Measurements from ENCODE around the gene SCAPER.
A peak's percentile ranks its signal among the peaks of the same experiment; 100 is the strongest.
"Not testable (repeated sequence)": the region's sequence is repeated elsewhere in the genome, so short reads cannot be mapped to it uniquely, and the experiment has no call there.

Gene SCAPER

DNA sequence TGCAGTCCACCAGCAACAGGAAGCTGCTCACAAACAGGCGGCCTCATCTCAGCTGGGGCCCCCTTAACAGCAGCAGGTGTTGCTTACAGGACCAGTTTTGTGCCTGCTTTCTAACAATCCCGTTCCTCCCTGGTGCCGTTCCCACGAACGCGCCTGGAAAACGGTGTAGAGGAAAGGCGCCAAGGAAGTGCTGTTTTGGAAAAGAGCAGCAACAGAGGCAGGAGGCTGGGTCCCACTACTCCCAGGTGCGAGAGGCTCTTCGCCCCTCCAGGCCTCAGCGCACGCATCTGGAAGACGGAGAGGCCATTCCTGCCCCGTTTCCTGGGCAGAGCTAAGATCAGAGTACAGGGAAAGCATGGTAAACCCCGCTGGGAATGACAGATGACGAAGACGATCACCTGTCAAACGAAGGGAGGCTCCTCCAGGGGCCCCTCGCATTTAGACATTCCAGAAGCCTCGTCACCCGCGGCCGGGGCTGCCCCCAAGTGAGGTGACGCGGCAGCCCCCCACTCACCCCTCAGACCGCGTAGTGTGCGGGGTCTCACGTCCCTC lies 603 bp downstream of the SCAPER start:
- DNase-seq = peak in 1 of 2 donors; percentile 13

DNA sequence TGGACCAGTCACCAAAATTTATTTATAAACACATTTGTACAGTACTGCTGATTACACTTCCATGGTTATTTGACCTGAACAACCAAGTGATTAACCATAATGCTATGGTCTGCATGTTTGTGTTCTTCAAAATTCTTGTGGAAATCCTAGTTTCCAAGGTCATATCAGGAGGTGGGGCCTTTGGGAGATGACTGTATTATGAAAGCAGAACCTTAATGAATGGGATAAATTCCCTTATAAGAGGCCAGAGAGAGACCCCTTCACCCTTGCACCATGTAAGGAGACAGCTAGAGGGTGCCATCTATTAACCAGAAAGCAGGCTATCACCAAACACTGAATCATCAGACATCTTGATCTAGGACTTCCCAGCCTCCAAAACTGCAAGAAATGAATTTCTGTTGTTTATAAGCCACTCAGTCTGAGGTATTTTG lies 1.9 kb downstream of the SCAPER start:
- DNase-seq = peak in 1 of 2 donors; percentile 49

DNA sequence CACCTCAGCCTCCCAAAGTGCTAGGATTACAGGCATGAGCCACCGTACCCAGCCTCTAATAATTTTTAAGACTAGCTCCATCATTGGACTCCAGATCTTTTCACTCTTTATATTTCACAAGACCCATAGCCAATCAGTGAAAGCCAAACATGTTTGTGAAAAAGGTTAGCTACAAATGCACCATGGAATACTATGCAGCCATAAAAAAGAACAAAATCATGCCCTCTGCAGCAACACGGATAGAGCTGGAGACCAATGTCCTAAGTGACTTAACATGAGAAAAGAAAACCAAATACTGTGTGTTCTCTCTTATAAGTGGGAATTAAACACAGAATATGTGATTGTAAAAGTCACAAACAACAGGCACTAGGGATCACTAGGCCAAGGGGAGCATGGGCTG lies 3.2 kb downstream of the SCAPER start:
- DNase-seq = no peak

DNA sequence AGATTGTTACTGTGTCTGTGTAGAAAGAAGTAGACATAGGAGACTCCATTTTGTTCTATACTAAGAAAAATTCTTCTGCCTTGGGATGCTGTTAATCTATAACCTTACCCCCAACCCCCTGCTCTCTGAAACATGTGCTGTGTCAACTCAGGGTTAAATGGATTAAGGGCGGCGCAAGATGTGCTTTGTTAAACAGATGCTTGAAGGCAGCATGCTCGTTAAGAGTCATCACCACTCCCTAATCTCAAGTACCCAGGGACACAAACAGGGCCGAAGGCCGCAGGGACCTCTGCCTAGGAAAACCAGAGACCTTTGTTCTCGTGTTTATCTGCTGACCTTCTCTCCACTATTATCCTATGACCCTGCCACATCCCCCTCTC lies 5.2 kb downstream of the SCAPER start:
- not testable (repeated sequence) for DNase-seq

DNA sequence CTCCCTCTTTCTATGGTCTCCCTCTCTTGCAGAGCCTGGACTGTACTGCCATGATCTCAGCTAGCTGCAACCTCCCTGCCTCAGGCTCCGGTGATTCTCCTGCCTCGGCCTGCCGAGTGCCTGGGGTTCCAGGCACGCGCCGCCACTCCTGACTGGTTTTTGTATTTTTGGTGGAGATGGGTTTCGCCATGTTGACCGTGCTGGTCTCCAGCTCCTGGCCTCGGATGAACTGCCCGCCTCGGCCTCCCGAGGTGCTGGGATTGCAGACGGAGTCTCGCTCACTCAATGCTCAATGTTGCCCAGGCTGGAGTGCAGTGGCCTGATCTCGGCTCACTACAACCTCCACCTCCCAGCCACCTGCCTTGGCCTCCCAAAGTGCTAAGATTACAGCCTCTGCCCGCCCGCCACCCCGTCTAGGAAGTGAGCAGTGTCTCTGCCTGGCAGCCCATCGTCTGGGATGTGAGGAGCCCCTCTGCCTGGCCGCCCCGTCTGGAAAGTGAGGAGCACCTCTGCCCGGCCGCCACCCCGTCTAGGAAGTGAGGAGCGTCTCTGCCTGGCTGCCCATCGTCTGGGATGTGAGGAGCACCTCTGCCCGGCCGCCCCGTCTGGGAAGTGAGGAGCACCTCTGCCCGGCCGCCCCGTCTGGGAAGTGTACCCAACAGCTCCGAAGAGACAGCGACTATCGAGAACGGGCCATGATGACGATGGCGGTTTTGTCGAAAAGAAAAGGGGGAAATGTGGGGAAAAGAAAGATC lies 5.8 kb downstream of the SCAPER start:
- not testable (repeated sequence) for DNase-seq

DNA sequence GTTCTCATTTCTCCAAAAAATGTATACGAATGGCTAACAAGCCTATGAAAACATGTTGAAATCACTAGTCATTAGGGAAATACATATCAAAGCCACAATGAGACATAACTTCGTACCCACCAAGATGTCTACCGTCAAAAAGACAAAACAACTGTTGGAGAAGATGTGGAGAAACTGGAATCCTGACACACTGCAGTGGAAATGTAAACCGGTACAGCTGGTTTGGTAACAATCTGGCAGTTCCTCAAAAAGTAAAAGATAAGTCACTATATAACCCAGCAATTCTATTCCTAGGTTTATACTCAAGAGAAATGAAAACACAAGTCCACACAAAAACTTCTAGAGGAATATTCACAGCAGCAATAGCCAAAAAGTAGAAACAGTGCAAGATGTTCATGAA lies 7.0 kb downstream of the SCAPER start:
- no peak for DNase-seq

DNA sequence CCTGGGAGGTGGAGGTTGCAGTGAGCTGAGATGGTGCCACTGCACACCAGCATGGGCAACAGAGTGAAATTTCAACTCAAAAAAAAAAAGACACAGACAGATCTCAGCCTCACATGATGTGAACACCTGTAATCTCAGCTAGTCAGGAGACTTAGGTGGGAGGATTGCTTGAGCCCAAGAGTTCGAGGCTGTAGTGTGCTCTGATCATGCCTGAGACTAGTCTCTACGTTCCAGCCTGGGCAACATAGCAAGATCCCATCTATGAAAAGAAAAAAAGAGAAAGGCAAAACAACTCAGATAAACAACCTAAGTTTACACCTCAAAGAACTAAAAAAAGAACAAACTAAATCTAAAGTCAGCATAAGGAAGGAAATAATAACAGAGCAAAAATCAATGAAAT lies 11.0 kb downstream of the SCAPER start:
- DNase-seq = no peak

DNA sequence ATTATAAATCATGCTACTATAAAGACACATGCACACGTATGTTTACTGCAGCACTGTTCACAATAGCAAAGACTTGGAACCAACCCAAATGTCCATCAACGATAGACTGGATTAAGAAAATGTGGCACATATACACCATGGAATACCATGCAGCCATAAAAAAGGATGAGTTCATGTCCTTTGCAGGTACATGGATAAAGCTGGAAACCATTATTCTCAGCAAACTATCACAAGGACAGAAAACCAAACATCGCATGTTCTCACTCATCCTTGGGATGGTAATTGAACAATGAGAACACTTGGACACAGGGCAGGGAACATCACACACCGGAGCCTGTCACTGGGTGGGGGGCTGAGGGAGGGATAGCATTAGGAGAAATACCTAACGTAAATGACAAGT lies 12.3 kb downstream of the SCAPER start:
- not testable (repeated sequence) for DNase-seq

DNA sequence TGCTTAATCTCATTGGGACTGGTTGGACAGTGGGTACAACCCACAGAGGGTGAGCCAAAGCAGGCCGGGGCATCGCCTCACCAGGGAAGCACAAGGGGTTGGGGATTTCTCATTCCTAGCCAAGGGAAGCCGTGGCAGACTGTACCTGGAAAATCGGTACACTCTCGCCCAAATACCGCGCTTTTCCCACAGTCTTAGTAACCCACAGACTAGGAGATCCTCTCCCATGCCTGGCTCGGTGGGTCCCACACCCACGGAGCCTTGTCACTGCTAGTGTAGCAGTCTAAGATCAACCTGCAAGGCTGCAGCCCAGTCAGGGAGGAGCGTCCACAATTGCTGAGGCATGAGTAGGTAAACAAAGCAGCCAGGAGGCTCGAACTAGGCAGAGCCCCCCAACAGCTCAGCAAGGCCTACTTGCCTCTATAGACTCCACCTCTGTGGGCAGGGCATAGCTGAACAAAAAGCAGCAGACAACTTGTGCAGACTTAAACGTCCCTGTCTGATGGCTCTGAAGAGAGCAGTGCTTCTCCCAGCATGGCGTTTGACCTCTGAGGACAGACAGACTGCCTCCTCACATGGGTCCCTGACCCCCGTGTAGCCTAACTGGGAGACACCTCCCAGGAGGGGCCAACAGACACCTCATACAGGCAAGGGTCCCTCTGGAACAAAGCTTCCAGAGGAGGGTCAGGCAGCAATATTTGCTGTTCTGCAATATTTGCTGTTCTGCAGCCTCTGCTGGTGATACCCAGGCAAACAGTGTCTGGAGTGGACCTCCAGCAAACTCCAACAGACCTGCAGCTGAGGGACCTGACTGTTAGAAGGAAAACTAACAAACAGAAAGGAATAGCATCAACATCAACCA lies 17.6 kb downstream of the SCAPER start:
- not testable (repeated sequence) for DNase-seq

DNA sequence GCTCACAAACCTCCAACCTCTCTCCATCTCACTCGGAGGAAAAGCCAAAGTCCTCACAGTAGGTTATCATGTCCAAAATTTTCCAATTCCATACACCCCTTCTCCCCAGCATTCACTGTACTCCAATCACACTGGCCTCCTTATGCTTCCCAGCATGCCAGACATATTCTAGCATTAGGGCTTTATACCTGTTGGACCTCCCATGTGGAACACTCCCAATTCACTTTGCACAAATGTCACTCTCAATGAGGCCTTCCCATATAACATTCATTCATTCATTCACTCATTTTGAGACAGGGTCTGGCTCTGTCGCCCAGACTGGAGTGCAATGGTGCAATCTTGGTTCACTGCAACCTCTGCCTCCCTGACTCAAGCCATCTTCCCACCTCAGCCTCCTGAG lies 19.9 kb downstream of the SCAPER start:
- no peak for DNase-seq

DNA sequence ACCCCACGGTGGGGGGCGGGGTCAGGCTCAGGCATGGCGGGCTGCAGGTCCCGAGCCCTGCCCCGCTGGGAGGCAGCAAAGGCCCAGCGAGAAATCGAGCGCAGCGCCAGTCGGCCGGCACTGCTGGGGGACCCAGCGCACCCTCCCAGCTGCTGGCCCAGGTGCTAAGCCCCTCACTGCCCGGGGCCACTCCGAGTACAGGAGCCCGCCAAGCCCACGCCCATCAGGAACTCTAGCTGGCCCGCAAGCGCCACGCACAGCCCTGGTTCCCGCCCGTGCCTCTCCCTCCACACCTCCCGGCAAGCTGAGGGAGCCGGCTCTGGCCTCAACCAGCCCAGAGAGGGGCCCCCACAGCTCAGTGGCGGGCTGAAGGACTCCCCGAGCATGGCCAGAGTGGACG lies 29.2 kb downstream of the SCAPER start:
- no peak for DNase-seq

DNA sequence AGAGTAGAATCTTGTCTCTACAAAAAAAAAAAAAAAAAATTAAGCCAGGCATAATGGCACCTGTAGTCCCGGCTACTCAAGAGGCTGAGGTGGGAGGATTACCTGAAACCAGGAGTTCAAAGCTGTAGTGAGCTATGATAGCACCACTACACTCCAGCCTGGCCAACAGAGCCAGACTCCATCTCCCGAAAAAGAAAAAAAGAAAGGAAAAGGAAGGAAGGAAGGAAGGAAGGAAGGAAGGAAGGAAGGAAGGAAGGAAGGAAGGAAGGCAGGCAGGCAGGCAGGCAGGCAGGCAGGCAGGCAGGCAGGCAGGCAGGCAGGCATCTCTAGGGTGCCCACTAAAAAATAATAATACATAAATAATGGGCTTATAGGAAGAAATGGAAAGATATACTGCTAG lies 32.1 kb downstream of the SCAPER start:
- not testable (repeated sequence) for DNase-seq

DNA sequence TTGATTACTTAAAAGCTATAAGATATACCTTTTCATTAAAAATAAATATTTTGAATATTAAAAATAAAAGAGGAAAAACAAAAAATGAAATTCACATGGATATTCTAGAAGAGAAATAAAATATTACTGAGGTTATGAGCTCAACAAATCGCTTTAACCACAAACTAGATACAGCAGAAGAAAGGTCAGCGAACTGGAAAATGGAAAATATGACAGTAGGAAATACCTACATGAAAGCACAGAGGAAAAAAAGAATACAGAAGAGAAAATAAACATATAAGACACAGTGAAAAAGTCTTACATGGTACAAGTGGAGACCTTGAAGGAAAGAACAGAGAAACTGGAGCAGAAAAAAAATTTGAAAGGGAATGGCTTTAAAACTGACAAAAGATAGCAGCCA lies 33.2 kb downstream of the SCAPER start:
- no peak for DNase-seq

DNA sequence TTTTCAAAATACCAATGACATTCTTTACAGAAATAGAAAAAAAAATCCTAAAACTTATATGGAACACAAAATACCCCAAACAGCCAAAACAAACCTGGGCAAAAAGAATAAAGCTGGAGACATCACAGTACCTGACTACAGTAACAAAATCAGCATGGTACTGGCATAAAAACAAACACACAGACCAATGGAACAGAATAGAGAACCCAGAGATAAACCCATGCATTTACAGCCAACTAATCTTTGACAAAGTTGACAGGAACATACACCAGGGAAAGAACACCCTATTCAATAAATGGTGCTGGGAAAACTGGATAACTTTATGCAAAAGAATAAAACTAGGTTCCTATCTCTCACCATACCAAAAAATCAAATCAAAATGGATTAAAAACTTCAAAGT lies 36.4 kb downstream of the SCAPER start:
- no peak for DNase-seq

DNA sequence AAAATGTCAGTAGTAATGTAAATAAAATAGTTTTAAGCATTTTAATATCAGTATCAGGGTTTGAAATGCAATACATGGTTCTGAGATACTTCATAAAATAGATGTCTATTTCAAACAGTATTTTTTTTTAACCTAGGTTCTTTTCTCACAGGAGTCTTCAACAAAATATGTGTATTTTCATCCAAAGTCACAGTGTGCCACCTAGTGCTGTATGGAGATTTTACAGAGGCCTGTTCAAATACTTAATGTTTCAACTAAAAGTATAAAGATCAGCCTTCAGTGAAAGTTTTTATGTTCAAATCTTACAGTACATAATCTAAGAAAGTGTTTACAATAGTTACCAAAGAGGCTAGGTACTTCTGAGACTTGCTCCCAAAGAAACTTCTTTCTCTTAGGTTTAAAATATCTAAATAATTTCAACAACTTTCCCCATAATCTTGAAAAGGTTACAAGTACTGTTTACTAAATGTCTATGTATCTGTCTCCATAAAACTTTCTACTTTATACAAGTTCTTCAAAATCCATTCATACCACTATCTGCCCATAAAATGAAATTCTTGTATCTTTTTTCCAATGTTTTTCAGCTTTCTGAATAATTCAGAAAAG lies 38.3 kb downstream of the SCAPER start:
- peak in 1 of 2 donors; percentile 13 for DNase-seq

DNA sequence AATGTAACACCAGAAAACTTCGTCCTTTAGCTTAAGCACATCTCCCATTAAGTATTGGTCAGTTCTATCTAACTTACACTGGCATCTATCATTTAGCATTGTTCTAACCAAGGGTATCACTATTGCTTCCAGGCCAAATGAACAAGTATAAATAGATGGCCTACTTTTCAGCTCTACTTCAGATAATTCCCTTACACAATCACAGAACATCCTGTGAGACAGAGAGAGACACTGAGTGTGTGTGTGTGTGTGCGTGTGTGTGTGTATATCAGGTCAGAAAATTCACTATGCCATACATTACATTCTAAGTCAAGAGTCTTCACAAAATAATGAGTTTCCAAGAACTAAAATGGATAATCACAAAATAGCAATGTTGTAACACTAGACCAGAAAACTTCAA lies 39.1 kb downstream of the SCAPER start:
- peak in 1 of 2 donors; percentile 8 for DNase-seq

DNA sequence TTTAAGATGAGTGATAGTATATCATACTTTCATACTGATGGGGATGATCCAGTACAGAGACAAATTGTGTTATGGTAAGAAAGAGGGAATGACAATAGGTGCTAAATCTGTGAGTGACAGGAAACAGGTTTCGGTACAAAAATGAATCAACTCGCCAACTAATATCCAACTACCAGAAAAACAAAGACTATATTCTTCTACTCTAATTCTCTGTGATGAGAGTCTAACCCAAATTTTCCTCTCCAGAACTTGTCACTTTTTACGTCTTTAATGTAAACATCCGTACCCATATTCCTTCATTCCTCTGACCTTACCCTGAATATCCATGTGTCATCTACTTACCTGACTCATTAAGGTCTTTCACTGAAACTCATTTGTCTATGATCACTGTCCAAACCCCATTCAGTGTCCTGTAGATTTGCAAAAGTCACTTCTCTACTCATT lies 39.6 kb downstream of the SCAPER start:
- DNase-seq = no peak

DNA sequence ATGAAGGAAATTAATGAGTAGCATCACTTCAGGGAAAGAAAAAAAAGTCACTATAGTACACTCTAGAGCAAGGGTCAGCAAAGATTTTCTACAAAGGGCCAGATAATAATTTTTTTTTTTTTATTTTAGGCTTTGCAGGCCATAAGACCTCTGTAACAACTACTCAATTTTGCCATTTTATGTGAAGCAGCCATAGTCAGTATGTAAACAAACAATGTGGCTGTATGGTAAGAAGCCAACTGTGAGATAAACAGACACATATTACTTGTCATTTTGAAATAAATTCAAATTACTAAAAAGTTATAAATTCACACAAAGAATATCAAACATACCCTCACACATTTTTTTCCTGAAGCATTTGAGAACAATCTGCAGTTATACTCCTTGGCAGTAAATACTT lies 40.6 kb downstream of the SCAPER start:
- no peak for DNase-seq

DNA sequence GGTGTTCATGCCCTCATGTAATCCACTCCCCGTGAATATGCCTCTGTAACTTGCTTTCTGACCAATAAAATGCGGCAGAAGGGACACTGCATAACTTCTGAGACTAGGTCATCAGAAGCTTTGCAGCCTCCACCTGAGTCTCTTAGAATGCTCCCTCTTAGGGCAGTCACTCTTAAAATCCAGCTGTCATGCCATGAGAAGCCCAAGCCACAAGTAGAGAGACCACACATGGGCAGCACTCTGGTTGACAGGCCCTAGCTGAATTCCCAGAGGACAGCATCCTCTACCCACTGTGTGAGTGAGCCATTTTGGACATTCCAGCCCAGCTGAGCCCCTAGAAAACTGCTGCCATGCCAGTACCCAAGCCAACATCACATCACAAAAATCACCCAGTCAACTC lies 41.4 kb downstream of the SCAPER start:
- DNase-seq = no peak

DNA sequence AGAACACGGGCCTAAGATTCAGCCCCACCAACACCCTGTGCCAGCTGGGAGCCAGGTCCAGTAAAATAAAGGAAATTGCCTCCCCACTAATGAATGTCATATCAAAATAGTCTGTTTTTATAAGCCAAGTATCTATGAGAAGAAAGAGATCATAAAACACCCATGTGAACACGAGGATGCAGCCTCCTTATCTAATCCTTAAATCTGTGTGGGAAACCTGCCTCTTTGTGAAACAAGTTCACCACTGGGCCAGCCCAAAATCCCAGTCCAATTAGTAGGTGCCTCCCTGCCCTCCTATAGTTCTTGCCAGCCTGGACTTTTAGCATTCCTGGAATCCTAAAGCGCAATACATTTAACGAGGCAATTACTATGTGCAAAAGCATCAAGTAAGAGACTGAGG lies 42.0 kb downstream of the SCAPER start:
- DNase-seq = no peak

DNA sequence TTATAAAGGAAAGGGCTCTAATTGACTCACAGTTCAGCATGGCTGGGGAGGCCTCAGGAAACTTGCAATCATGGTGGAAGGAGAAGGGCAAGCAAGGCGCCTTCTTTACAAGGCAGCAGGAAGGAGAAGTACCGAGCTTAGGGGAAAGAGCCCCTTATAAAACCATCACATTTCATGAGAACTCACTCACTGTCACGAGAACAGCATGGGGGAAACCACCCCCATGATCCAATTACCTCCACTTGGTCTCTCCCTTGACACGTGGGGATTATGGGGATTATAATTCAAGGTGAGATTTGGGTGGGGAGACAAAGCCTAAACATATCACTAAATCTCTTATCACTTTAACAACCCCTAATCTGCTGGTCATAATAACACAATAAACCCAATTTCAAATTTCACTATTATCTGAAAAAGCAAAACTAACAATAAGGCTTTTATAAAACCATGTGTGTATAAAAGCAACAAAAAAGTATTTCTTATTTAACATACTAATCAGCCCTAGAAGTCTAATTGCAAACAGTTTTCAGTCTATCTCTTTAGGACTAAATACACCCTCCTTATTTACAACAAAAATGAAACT lies 43.2 kb downstream of the SCAPER start:
- no peak for DNase-seq

DNA sequence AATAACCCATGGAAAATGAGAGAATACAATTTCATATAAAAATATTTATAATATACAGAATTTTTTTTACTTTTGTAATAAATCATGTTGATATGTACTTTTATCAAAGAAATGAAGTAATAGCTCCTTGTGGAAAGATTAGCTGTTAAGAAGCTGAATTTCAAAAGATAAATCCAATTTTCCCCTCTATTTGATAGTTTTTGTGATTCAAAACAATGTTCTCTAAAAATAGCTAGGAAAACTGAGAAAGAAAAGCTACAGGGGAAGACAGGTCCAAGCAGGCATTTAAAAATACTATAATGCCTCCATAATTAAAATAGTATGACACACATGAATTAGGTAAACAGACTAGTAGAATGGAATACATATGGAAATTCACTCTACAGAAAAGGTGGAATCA lies 44.9 kb downstream of the SCAPER start:
- DNase-seq = no peak

DNA sequence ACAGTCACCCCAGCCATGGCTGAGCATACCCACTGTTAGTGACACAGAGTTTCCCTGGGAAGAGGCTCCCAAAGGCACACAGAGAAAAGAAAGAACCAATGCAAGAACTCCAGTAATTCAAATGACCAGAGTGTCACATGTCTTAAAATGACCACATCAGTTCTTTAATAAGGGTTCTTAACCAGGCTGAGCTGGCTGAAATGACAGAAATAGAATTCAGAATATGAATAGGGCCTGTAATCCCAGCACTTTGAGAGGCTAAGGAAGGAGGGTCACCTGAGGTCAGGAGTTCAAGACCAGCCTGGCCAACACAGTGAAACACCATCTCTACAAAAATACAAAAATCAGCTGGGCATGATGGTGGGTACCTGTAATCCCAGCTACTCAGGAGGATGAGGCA lies 54.8 kb downstream of the SCAPER start:
- not testable (repeated sequence) for DNase-seq

Data from CD4-positive, alpha-beta T cell treated with Interferon alpha-2 for 1 hour (primary cell).